NCI-H1694 (cell line): Measurements from ENCODE around the gene RAB31.
"Not testable (repeated sequence)": the region's sequence is repeated elsewhere in the genome, so short reads cannot be mapped to it uniquely, and the experiment has no call there.

ENCODE experiments used
- DNase-seq: peaks from one replicate; lab custom pipeline; 2025; lab: John Stamatoyannopoulos, UW

The RAB31 gene

GRCh38 chr18:9841752-9842151, 133.7 kb downstream of the RAB31 start:
- no peak for DNase-seq

- DNase-seq, result no peak
These were observed 134.3 kb downstream of the RAB31 start for GRCh38 chr18:9842448-9842847.

- no peak for DNase-seq
These were observed 137.2 kb downstream of the RAB31 start for GRCh38 chr18:9845256-9845655.

GRCh38 chr18:9846162-9846925, 138.2 kb downstream of the RAB31 start:
- DNase-seq, result no peak

GRCh38 chr18:9848170-9848879, 140.2 kb downstream of the RAB31 start:
- no peak for DNase-seq

- no peak for DNase-seq
These were observed 141.5 kb downstream of the RAB31 start for GRCh38 chr18:9849407-9850283.

GRCh38 chr18:9850309-9850708, 142.2 kb downstream of the RAB31 start:
- no peak for DNase-seq

- no peak for DNase-seq
These were observed 143.4 kb downstream of the RAB31 start for GRCh38 chr18:9851511-9851910.

GRCh38 chr18:9852266-9853081, 144.4 kb downstream of the RAB31 start:
- no peak for DNase-seq

GRCh38 chr18:9854801-9855676, 146.9 kb downstream of the RAB31 start:
- DNase-seq, result no peak

- DNase-seq, result no peak
These were observed 147.6 kb downstream of the RAB31 start for GRCh38 chr18:9855681-9856080.

GRCh38 chr18:9856092-9856491, 148.0 kb downstream of the RAB31 start:
- no peak for DNase-seq

- DNase-seq, result not testable (repeated sequence)
These were observed 149.4 kb downstream of the RAB31 start for GRCh38 chr18:9857479-9857998.

GRCh38 chr18:9858642-9859041, 150.5 kb downstream of the RAB31 start:
- no peak for DNase-seq

GRCh38 chr18:9859232-9859631, 151.1 kb downstream of the RAB31 start:
- no peak for DNase-seq

GRCh38 chr18:9860682-9861081, 152.6 kb downstream of the RAB31 start:
- DNase-seq, result no peak

- no peak for DNase-seq
These were observed 153.1 kb downstream of the RAB31 start for GRCh38 chr18:9861157-9861556.

GRCh38 chr18:9861933-9862332, 153.8 kb downstream of the RAB31 start:
- no peak for DNase-seq

- no peak for DNase-seq
These were observed 154.6 kb downstream of the RAB31 start for GRCh38 chr18:9862686-9863085.

GRCh38 chr18:9863282-9863681, 155.2 kb downstream of the RAB31 start:
- DNase-seq, result no peak
